Heart right ventricle (tissue), 16 donors: ENCODE results near the gene LRPPRC. TPM values are rescaled to one million over a fixed set of nuclear protein-coding genes. Genes with fewer than 3 reads are reported as not detected.

Source experiments
- ATAC-seq, 8 donors: fragments of 200-7000 bp; cut with Tn5 transposase; one replicate each; pipeline ENCODE4 v1.9.1; 2020; ENCODE audit warnings: mild to moderate bottlenecking in 8 of 8, moderate library complexity in 8 of 8, moderate number of reproducible peaks in 1 of 8
- DNase-seq, 2 donors: peaks; one replicate each; pipeline ENCODE4 v3.0.0-alpha.2; 2020
- H3K27ac ChIP-seq, 10 donors: fragments of 200-600 bp; sonication (generic) in 2 of 10; one replicate each; pipeline versions ENCODE4 v1.5.0 to v1.8.0; 2020 to 2022; ENCODE audit warnings: mild to moderate bottlenecking in 3 of 10
- H3K27me3 ChIP-seq, 7 donors: fragments of 200-600 bp; one replicate each; pipeline ENCODE4 v1.8.0; 2021 to 2022; ENCODE audit warnings: mild to moderate bottlenecking in 2 of 7
- H3K36me3 ChIP-seq, 9 donors: fragments of 200-600 bp; sonication (generic) in 1 of 9; one replicate each; pipeline versions ENCODE4 v1.5.0 to v1.8.0; 2020 to 2022; ENCODE audit warnings: mild to moderate bottlenecking in 2 of 9
- H3K4me1 ChIP-seq, 9 donors: fragments of 200-600 bp; sonication (generic) in 1 of 9; one replicate each; pipeline versions ENCODE4 v1.5.0 to v1.8.0; 2020 to 2022; ENCODE audit warnings: mild to moderate bottlenecking in 4 of 9
- H3K4me3 ChIP-seq, 10 donors: fragments of 200-600 bp; sonication (generic) in 2 of 10; one replicate each; pipeline versions ENCODE4 v1.5.0 to v1.8.0; 2020 to 2022; ENCODE audit warnings: mild to moderate bottlenecking in 7 of 10, moderate library complexity in 2 of 10
- H3K9me3 ChIP-seq, 11 donors: fragments of 200-600 bp in 10 of 11; sonication (generic) in 2 of 11; one replicate each; pipeline versions ENCODE4 v1.5.0 to v1.8.0; 2013 to 2022; ENCODE audit warnings: mild to moderate bottlenecking in 2 of 11, control low read depth in 1 of 11, moderate library complexity in 1 of 11
- WGBS, 2 donors: extraction: QIAGEN DNeasy Blood & Tissue Kit; methylation state at CpG; one replicate each; pipeline ENCODE4 v1.1.7; 2013; ENCODE audit warnings: inconsistent platforms in 1 of 2; 5-methylcytosine and 5-hydroxymethylcytosine counted together
- intact Hi-C, 10 donors: fragments of 100-400 bp; cut with DNase I; formaldehyde crosslinking; loops; one replicate each; pipeline versions ENCODE4 v1.11.1 to v1.14.2; 2022
- polyA plus RNA-seq, 2 donors: library from polyadenylated mRNA; stranded (reverse); fragments of 200-250 nt; gene quantifications; one replicate each; pipeline ENCODE4 v1.2.3, GENCODE V29; 2013
- total RNA-seq, 10 donors: library from RNA; stranded (reverse); fragmentation: NEBNext Ultra II Directional in 3 of 10; extraction: Animal tissue kit (Norgen Biotek cat#: 25700) in 3 of 10; gene quantifications; one replicate each; pipeline versions ENCODE4 v1.2.1 to v1.2.4, GENCODE V29; 2021 to 2023
- TF ChIP-seq, protein P1 (sequence below), 9 donors: fragments of 200-600 bp; sonication (generic) in 2 of 9; IDR thresholded peaks; one replicate each; pipeline versions ENCODE4 v1.5.0 to v1.8.0; 2021 to 2022; ENCODE audit warnings: antibody characterized with exemption in 9 of 9, mild to moderate bottlenecking in 5 of 9, moderate library complexity in 1 of 9
- donor health status: Arrhythmogenic right ventricular cardiomyopathy.
- donor health status: ischemic (EF 13 %, LVEDD 7.1; RV severe dilation, severe dysfunction).
- donor health status: healthy with polysubstance abuse.
- donor health status: DM: no; HTN: yes; CAD: no.
- donor health status: DM: no; HTN: no; CAD: no.
- donor health status: ischemic (EF 25% LVEDD 6.9; RV normal size, moderate dysfunction).
- donor health status: ischemic (EF 25% LVEDD 5.7; RV mildly dilated, moderate dysfunction).
- donor health status: healthy.
- donor health status: DM: yes; HTN: yes; CAD: no.
- donor health status: Ischemic cardiomyopathy.
- donor health status: ischemic (EF 35%, LVEDD 5.7; RV mildly dilated, moderate dysfunction).
- donor health status: nonischemic (EF 11% LVEDD 7.7; RV severe dilation, severe dysfunction).
- donor health status: DM: yes; HTN: yes; CAD: no.
- donor health status: PGD.
- donor health status: ischemic (EF 29% LVEDD 5.4; RV normal size, mild dysfunction).
- donor health status: nonischemic (EF 23%, LVEDD 6.1; RV moderate dilation, normal function).

LRPPRC gene
- total and polyA plus RNA-seq, 12 donors, result 26.1 to 123 (median 112) TPM

- Histone ChIP-seq H3K9me3 (no peaks in the 10 kb centered on the region), H3K4me1 (no peaks in the 10 kb centered on the region), H3K4me3 (no peak overlapping the region), H3K36me3 (peaks cover 0 to 87% (median 39%) of the 10 kb centered on the region in 9 donors), H3K27me3 (no peaks in the 10 kb centered on the region), H3K27ac (no peak overlapping the region)
- TF ChIP-seq, protein P1, sequence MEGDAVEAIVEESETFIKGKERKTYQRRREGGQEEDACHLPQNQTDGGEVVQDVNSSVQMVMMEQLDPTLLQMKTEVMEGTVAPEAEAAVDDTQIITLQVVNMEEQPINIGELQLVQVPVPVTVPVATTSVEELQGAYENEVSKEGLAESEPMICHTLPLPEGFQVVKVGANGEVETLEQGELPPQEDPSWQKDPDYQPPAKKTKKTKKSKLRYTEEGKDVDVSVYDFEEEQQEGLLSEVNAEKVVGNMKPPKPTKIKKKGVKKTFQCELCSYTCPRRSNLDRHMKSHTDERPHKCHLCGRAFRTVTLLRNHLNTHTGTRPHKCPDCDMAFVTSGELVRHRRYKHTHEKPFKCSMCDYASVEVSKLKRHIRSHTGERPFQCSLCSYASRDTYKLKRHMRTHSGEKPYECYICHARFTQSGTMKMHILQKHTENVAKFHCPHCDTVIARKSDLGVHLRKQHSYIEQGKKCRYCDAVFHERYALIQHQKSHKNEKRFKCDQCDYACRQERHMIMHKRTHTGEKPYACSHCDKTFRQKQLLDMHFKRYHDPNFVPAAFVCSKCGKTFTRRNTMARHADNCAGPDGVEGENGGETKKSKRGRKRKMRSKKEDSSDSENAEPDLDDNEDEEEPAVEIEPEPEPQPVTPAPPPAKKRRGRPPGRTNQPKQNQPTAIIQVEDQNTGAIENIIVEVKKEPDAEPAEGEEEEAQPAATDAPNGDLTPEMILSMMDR (IDR thresholded peaks at IDR 0.05), result no peak
- ATAC-seq, result no peak
- intact Hi-C loops, result loop anchor here in 1 of 10 donors (10.0 kb wide), 1 partner anchor 69 kb away; no protein-coding TSS in a partner anchor
- no peak for DNase-seq
- WGBS, 2 donors, result 85 to 91% methylated on average over 11 of the region's 11 CpGs
Measured at GRCh38 chr2:43905371-43905803, 90.4 kb downstream of the LRPPRC start.

- ATAC-seq (no peak), DNase-seq (no peak)
- no peak overlapping the region for H3K27ac ChIP-seq
- no peaks in the 10 kb centered on the region for H3K27me3 ChIP-seq
- no peaks in the 10 kb centered on the region for H3K4me1 ChIP-seq
- H3K9me3 ChIP-seq, result no peaks in the 10 kb centered on the region
- 90 to 91% methylated on average over 2 of the region's 2 CpGs for WGBS, 2 donors
- no peak overlapping the region for H3K4me3 ChIP-seq
- intact Hi-C loops, result no loop called here
- peaks cover 0 to 96% (median 18%) of the 10 kb centered on the region in 9 donors for H3K36me3 ChIP-seq
- TF ChIP-seq, protein P1 (IDR thresholded peaks at IDR 0.05), result no peak
Measured at GRCh38 chr2:43899589-43899988, 96.2 kb downstream of the LRPPRC start.

DNA sequence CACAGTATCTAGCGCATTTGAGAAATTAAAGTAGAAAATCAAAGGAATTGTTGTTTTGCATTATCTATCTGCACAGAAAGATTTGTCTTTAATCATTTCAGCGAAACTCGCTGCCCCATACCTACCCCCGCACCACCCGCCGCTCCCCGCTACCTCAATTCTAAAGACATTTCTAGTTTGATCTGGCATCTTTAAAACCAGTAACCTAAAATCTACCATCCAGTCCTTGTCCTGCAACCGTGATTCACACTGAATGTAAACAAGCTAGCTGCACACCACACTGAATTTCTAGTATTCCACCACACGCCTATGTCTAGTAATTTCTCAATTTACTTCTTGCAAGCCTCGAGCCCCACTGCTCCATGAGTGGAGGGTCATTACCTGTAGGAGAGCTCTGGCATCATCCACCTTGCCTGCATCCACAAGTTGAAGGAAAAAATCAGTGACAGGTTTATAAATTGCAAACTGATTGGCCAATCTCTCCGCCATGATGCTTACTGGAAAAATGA, 96.9 kb downstream of the LRPPRC start:
- no peak overlapping the region for H3K27ac ChIP-seq
- intact Hi-C loops, result no loop called here
- peaks cover 0 to 96% (median 21%) of the 10 kb centered on the region in 9 donors for H3K36me3 ChIP-seq
- DNase-seq (no peak), ATAC-seq (no peak)
- H3K9me3 ChIP-seq, result no peaks in the 10 kb centered on the region
- WGBS, 2 donors, result 94% methylated on average over 11 of the region's 11 CpGs
- no peak overlapping the region for H3K4me3 ChIP-seq
- TF ChIP-seq, protein P1 (IDR thresholded peaks at IDR 0.05), result no peak
- H3K4me1 ChIP-seq, result no peaks in the 10 kb centered on the region
- no peaks in the 10 kb centered on the region for H3K27me3 ChIP-seq

DNA sequence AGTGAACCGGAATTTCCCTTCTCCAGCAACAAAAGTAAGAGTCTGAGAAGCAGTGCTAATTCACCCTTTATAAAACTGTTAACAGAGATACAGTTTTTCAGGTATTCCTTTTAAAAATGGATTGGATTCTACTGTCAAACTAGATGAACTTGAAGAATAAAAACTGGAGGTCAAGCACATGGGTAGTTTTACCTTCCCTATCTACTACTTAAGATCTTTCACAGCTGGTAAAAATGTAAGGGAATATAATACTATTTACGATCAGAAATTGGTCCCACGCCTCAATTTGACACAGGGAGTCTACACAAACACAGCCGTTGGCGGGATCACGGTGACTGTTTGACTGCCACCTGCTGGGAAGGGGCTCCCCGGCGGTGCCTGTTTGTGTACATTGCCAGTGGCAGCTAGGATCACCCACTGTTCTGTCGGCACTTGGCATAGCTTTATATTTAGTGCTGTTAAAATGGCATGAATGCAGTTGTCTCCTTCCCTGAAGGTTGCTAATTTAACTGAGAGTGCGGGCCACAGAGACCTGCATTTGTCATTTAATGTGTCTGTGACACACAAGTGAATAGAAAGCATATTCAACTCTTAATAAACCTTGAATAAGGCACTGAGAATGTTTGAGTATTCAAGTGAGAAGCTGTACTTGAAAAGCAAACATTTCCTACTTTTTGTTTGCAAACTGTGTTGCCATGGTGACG, 97.5 kb downstream of the LRPPRC start:
- TF ChIP-seq, protein P1 (IDR thresholded peaks at IDR 0.05), result peak in 5 of 9 donors; percentile 4 to 30 (median 11)
- H3K36me3 ChIP-seq, result peaks cover 0 to 98% (median 22%) of the 10 kb centered on the region in 9 donors
- H3K4me3 ChIP-seq, result no peak overlapping the region
- 60 to 74% methylated on average over 11 of the region's 11 CpGs for WGBS, 2 donors
- H3K4me1 ChIP-seq, result no peaks in the 10 kb centered on the region
- no peaks in the 10 kb centered on the region for H3K27me3 ChIP-seq
- intact Hi-C loops, result no loop called here
- DNase-seq (no peak), ATAC-seq (no peak)
- H3K27ac ChIP-seq, result no peak overlapping the region
- H3K9me3 ChIP-seq, result no peaks in the 10 kb centered on the region
